Fibroblast of skin of left quadriceps (primary cell): ENCODE results near the gene PCBP3.

ENCODE experiments used
- DNase-seq, 2 experiments: peaks; one replicate each; pipeline ENCODE4 v3.0.0-alpha.2; 2013; ENCODE audit warnings: low read depth in 2 of 2

PCBP3 gene

DNA sequence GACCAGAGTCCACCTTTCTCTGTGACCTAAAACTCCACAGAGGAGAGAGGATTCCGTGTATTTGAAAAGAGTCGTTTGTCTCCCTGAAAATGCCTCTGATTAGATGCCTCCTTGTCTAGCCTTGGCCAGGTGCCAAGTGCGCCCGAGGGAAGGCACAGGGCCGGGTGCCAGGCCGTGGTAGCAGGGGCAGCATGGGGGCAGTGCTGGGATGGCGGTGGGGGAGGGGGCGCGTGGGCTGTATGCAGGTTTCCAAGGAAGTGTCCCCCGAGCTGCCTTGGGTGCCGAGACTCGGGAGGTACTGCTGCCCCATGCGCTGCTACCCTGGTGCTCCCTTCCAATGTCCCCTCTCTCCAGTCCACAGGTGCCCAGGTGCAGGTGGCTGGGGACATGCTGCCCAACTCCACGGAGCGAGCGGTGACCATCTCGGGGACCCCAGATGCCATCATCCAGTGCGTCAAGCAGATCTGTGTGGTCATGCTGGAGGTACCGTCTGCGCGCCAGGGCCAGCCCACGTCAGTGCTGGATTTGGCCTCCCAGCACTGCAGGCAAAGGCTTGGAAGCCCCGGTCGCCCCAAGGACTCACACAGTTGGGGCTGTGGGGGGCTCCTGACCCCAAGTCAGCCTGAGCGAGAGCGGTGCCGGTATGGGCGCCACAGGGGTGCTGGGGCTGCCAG lies 267.2 kb downstream of the PCBP3 start:
- no peak for DNase-seq

DNA sequence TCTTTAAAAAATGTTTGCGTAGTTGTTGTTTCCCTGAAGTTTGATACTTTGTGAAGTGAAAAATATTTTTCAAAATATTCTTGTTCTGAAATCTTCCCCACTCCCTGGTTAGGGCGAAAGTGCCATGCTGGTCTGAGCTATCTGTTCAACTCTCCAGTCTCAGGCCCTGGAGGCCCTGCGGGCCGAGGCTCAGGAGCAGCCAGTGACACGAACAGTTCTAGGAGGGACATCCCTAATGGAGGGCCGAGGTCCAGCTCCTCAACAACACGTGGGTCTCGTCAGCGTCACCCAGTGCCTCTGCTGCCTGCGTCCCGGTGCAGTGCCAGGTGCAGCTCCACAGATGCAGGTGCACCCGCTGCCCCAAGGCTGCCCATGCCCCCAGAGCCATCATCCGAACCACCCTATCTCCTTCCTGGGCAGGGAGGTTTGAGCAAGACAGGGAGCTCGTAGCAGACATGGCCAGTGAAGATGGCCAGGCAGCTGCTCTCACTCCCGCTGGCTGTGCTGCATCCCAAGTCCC lies 268.3 kb downstream of the PCBP3 start:
- DNase-seq: no peak

GRCh38 chr21:45912611-45913417 lies 269.3 kb downstream of the PCBP3 start:
- DNase-seq: no peak

- no peak for DNase-seq
These were observed 269.9 kb downstream of the PCBP3 start for GRCh38 chr21:45913418-45913765.

- DNase-seq: no peak
These were observed 270.4 kb downstream of the PCBP3 start for GRCh38 chr21:45913886-45914285.

DNA sequence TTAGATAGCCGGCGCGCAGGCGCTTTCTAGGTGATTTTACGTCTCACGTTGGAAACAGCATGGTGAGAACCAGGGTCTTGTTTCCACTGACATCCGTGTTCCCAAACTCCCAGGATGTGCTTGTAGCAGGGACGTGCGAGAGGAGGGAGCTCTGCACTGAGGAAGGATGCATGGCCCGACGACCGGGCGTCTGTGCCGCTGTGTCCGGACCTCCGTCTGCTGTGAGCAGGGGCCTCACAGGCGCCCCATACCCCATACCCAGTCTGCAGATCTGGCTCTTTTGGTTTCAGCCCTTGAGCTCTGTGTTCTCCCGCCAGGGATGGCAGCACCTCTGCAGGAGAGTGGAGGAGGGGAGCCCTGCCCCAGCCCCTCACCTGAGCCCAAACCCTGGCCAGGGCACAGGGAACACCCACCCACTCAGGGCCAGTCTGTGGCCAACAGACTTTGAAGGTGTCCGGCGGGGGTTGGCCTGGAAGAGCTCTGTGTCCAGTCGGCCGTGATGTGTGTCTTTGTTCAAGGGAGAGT lies 270.9 kb downstream of the PCBP3 start:
- no peak for DNase-seq

- DNase-seq: no peak
These were observed 272.7 kb downstream of the PCBP3 start for GRCh38 chr21:45916011-45916840.

GRCh38 chr21:45917241-45917640 lies 273.7 kb downstream of the PCBP3 start:
- no peak for DNase-seq

GRCh38 chr21:45918011-45918410 lies 274.5 kb downstream of the PCBP3 start:
- no peak for DNase-seq

GRCh38 chr21:45918835-45919447 lies 275.4 kb downstream of the PCBP3 start:
- no peak for DNase-seq

DNA sequence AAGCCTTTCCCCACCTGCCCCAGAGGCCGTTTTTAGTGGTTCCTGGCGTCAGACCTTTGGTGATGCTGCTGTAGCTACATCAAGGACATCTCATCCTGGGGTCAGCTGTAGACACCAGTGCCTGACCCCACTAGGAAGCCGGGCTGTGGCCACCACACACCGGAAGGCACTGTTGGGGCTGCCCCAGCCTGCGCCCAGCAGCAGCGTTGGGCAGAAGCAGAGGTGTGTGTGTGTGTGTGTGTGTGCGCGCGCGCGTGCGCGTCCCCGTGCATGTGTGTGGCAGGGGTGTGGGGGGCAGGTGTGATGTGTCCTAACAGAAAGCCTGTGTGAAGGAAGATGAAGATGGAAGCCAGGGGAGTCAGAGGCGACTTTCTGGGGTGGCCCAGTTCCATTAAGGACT lies 276.1 kb downstream of the PCBP3 start:
- no peak for DNase-seq

DNA sequence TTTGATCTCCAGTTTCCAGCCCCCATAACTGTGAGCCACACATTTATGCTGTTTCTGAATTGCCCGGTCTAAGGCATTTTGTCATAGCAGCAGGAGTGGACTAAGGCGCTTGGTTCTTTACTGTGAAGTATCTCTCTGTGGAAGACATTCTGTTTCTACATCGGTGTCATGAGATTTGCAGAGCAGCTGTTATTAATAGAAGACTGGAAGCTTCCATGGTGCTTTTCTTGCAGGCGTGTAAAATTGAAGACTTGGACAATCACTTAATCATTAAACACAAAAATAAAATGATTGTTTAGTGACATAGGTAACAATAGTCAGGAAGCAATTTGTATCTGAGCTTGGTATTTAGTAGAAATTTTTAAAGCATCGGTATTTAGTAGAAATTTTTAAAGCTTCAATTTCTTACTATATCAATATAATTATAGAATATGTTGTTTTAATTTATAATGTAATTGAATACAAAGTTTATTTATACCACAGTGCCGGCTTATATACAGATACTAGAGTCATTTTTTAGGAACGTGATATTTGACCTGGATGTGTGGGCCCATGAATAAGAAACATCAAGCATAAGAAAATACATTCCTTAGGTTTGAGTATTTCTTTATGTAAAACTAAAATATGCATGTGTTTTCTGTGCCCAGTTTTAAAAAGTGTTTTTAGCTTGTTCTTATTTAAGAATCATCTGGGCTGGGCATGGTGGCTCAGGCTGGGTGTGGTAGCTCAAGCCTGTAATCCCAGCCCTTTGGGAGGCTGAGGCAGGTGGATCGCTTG lies 277.5 kb downstream of the PCBP3 start:
- no peak for DNase-seq

GRCh38 chr21:45921917-45922316 lies 278.4 kb downstream of the PCBP3 start:
- no peak for DNase-seq

DNA sequence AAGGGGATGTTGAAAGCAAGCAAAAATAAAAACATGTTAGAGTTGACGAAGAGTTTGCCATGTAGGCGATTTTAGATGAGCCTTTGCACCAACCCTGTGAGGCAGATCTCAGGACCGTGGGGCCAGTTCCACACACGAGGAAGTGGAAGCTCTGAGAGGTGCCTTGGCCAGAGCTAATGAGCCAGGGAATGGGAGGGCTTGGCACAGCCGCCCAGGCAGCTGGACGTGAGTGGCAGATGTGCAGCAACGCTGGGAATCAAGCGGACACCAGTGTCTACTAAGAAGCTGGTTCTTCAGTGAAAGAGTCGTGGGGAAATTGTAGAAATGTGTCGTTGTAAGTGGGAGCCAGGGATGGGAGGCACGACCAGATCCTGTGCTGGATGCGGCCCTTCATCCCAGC lies 279.1 kb downstream of the PCBP3 start:
- no peak for DNase-seq

GRCh38 chr21:45923146-45923545 lies 279.6 kb downstream of the PCBP3 start:
- DNase-seq: peak; percentile 27 to 30

DNA sequence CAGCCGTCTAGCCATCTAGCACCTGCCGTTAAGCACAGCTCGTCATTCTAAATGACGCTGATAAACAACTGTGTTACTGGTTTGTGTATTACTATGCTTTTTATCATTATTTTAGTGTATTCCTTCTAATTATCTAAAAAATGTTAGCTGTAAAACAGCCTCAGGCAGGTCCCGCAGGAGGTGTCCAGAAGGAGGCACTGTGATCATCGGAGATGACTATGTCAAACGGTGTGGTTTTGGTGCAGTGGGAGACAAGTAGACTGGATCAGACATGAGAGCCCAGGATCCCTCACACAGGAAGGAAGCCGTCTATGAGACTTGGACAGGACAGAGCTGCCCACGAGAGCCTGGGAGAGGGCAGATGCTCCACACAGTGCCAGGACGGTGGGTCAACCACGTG lies 282.8 kb downstream of the PCBP3 start:
- DNase-seq: no peak

GRCh38 chr21:45927032-45927431 lies 283.5 kb downstream of the PCBP3 start:
- DNase-seq: no peak

- no peak for DNase-seq
These were observed 284.6 kb downstream of the PCBP3 start for GRCh38 chr21:45927851-45928850.

DNA sequence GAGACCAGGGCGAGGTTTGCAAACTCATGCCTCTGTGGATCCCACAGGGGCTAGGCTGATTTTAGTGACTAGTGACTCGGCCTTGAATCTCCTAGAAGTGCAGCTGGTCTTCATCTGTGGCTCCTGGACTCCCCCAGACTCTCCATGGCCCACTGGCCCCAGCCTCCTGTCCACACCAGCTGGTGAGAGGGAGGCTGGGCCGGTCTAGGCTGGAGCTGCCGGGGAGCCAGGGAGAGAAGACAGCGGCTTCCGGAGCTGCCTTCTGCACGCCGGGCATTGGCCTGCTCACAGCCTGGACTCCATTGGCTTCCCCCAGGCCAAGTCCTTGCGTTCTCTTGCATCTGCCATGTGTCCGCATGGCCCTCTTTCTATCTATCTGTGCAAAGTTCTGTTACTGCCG lies 285.9 kb downstream of the PCBP3 start:
- no peak for DNase-seq
